ENCODE measurements around the gene RAD9A.
"Not testable (repeated sequence)": the region's sequence is repeated elsewhere in the genome, so short reads cannot be mapped to it uniquely, and the experiment has no call there.

RAD9A gene

DNA sequence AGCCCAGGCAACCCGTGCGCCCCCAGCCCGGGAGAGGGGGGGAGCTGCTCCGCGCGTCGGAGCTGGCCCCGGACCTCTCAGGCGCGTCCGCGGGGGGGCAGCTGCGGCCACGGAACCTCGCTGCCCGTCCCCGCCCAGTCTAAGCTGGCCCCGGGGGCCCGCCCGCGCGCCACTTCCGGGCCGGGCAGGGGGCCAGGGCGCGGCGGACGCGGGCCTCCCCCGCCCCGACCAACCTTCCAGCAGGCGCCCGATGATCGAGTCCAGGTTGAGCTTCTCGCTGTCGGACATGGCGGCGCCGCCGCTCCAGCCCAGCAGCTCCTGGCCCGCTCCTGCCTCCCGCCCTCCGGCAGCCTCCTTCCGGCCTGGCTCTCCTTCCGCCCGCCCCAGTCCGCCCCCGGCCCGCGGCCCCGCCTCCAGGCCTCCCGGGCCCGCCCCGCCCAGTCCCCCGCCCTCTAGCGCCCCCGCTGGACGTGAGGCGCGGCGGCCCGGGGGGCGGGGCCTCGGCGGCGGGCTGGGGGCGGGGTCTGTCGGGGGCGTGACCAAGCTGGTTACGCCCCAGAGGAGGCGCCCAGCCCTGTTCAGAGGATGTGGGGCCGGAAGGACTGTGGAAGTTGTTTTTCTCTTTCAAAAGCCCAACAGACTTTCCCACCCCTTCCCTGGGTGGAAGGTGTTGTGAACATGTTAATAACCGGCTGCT is 9.9 kb downstream of the RAD9A start, which contains the start of gene PPP1CA (continued):
- TF ChIP-seq, protein P1, sequence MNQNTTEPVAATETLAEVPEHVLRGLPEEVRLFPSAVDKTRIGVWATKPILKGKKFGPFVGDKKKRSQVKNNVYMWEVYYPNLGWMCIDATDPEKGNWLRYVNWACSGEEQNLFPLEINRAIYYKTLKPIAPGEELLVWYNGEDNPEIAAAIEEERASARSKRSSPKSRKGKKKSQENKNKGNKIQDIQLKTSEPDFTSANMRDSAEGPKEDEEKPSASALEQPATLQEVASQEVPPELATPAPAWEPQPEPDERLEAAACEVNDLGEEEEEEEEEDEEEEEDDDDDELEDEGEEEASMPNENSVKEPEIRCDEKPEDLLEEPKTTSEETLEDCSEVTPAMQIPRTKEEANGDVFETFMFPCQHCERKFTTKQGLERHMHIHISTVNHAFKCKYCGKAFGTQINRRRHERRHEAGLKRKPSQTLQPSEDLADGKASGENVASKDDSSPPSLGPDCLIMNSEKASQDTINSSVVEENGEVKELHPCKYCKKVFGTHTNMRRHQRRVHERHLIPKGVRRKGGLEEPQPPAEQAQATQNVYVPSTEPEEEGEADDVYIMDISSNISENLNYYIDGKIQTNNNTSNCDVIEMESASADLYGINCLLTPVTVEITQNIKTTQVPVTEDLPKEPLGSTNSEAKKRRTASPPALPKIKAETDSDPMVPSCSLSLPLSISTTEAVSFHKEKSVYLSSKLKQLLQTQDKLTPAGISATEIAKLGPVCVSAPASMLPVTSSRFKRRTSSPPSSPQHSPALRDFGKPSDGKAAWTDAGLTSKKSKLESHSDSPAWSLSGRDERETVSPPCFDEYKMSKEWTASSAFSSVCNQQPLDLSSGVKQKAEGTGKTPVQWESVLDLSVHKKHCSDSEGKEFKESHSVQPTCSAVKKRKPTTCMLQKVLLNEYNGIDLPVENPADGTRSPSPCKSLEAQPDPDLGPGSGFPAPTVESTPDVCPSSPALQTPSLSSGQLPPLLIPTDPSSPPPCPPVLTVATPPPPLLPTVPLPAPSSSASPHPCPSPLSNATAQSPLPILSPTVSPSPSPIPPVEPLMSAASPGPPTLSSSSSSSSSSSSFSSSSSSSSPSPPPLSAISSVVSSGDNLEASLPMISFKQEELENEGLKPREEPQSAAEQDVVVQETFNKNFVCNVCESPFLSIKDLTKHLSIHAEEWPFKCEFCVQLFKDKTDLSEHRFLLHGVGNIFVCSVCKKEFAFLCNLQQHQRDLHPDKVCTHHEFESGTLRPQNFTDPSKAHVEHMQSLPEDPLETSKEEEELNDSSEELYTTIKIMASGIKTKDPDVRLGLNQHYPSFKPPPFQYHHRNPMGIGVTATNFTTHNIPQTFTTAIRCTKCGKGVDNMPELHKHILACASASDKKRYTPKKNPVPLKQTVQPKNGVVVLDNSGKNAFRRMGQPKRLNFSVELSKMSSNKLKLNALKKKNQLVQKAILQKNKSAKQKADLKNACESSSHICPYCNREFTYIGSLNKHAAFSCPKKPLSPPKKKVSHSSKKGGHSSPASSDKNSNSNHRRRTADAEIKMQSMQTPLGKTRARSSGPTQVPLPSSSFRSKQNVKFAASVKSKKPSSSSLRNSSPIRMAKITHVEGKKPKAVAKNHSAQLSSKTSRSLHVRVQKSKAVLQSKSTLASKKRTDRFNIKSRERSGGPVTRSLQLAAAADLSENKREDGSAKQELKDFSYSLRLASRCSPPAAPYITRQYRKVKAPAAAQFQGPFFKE (tag by site-specific recombination; IDR thresholded peaks at IDR 0.05; ENCODE audit: borderline replicate concordance): no peak
- TF ChIP-seq ZBTB20 (tag by site-specific recombination; IDR thresholded peaks at IDR 0.05) (0 out of 2 replicates have a peak, but pooled peaks have one; percentile 4), YY1 (tag by site-specific recombination; IDR thresholded peaks at IDR 0.05) (peak; percentile 23; the same call in 1 of the 2 replicates), ZNF23 (tag by site-specific recombination; IDR thresholded peaks at IDR 0.05; ENCODE audit: borderline replicate concordance) (no peak), SP3 (tag by site-specific recombination; IDR thresholded peaks at IDR 0.05) (peak; percentile 37; the same call in 1 of the 2 replicates), ZNF660 (tag by site-specific recombination; IDR thresholded peaks at IDR 0.05) (no peak)
- TF ChIP-seq, protein P2, sequence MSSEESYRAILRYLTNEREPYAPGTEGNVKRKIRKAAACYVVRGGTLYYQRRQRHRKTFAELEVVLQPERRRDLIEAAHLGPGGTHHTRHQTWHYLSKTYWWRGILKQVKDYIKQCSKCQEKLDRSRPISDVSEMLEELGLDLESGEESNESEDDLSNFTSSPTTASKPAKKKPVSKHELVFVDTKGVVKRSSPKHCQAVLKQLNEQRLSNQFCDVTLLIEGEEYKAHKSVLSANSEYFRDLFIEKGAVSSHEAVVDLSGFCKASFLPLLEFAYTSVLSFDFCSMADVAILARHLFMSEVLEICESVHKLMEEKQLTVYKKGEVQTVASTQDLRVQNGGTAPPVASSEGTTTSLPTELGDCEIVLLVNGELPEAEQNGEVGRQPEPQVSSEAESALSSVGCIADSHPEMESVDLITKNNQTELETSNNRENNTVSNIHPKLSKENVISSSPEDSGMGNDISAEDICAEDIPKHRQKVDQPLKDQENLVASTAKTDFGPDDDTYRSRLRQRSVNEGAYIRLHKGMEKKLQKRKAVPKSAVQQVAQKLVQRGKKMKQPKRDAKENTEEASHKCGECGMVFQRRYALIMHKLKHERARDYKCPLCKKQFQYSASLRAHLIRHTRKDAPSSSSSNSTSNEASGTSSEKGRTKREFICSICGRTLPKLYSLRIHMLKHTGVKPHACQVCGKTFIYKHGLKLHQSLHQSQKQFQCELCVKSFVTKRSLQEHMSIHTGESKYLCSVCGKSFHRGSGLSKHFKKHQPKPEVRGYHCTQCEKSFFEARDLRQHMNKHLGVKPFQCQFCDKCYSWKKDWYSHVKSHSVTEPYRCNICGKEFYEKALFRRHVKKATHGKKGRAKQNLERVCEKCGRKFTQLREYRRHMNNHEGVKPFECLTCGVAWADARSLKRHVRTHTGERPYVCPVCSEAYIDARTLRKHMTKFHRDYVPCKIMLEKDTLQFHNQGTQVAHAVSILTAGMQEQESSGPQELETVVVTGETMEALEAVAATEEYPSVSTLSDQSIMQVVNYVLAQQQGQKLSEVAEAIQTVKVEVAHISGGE (tag by site-specific recombination; conservative IDR thresholded peaks at IDR 0.05; ENCODE audit: low read depth): 0 out of 2 replicates have a peak, but pooled peaks have one; percentile 22
- TF ChIP-seq, protein P3, sequence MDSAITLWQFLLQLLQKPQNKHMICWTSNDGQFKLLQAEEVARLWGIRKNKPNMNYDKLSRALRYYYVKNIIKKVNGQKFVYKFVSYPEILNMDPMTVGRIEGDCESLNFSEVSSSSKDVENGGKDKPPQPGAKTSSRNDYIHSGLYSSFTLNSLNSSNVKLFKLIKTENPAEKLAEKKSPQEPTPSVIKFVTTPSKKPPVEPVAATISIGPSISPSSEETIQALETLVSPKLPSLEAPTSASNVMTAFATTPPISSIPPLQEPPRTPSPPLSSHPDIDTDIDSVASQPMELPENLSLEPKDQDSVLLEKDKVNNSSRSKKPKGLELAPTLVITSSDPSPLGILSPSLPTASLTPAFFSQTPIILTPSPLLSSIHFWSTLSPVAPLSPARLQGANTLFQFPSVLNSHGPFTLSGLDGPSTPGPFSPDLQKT (IDR thresholded peaks at IDR 0.05; ENCODE audit: borderline replicate concordance, low read depth, low read length): peak; percentile 29; the same call in 1 of the 2 replicates
- TF ChIP-seq, protein P4, sequence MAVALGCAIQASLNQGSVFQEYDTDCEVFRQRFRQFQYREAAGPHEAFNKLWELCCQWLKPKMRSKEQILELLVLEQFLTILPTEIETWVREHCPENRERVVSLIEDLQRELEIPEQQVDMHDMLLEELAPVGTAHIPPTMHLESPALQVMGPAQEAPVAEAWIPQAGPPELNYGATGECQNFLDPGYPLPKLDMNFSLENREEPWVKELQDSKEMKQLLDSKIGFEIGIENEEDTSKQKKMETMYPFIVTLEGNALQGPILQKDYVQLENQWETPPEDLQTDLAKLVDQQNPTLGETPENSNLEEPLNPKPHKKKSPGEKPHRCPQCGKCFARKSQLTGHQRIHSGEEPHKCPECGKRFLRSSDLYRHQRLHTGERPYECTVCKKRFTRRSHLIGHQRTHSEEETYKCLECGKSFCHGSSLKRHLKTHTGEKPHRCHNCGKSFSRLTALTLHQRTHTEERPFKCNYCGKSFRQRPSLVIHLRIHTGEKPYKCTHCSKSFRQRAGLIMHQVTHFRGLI (tag by site-specific recombination; IDR thresholded peaks at IDR 0.05): peak; percentile 94

DNA sequence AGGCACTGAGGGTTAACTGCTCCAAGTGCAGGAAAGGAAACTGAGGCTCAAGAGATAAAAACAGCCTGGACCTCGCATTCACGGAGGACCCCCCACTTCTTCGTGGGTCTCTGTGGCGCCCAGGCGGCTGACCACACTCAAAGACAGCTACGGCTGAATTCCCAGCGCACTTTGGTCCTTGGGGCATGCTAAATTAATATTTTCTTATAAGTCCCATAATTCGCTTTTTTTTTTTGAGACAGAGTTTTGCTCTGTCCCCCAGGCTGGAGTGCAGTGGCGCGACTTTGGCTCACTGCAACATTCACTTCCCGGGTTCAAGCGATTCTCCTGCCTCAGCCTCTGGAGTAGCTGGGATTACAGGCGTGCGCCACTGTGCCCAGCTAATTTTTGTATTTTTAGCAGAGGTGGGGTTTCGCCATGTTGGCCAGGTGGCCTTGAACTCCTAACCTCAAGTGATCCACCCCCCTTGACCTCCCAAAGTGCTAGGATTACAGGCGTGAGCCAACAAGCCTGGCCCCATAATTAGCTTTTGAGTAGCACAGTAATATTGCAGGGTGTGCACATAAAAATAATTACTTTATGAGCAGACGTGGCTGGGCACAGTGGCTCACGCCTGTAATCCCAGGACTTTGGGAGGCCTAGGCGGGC is 10.5 kb downstream of the RAD9A start:
- POLR2A ChIA-PET: interaction anchor here (0.7 to 3.3 kb wide), 21 partner anchors 9 to 227 kb away, joined by 3 to 53 read pairs (median 7); partner anchors contain the start of genes GPR152, GSTP1, NUDT8 and PITPNM1
- H3K4me1 ChIP-seq (ENCODE audit: control insufficient read depth, insufficient read depth, low read length); H3K27ac ChIP-seq (ENCODE audit: extremely low read depth, low read depth, low read length); H3K9me3 ChIP-seq (ENCODE audit: control insufficient read depth, insufficient read depth, low read depth, low read length): not testable (repeated sequence)
- CTCF ChIA-PET: interaction anchor here (0.5 to 2.8 kb wide), 21 partner anchors 10 to 475 kb away, joined by 3 to 20 read pairs (median 6); partner anchors contain the start of genes PITPNM1, RAD9A and TMEM134
- peak overlapping the region; percentile 14 for H3K4me3 ChIP-seq (ENCODE audit: low read depth, low read length)
- TF ChIP-seq, protein P4 (tag by site-specific recombination; IDR thresholded peaks at IDR 0.05): 0 out of 2 replicates have a peak, but pooled peaks have one; percentile 10
- TF ChIP-seq ZBTB48 (tag by site-specific recombination; IDR thresholded peaks at IDR 0.05): peak; percentile 11; the same call in 1 of the 2 replicates
- 0 out of 2 replicates have a peak, but pooled peaks have one; percentile 19 for TF ChIP-seq ZNF335 (tag by site-specific recombination; conservative IDR thresholded peaks at IDR 0.05)
- TF ChIP-seq, protein P5, sequence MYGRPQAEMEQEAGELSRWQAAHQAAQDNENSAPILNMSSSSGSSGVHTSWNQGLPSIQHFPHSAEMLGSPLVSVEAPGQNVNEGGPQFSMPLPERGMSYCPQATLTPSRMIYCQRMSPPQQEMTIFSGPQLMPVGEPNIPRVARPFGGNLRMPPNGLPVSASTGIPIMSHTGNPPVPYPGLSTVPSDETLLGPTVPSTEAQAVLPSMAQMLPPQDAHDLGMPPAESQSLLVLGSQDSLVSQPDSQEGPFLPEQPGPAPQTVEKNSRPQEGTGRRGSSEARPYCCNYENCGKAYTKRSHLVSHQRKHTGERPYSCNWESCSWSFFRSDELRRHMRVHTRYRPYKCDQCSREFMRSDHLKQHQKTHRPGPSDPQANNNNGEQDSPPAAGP (tag by site-specific recombination; IDR thresholded peaks at IDR 0.05): peak; percentile 63; the same call in 1 of the 2 replicates
- 0 out of 2 replicates have a peak, but pooled peaks have one; percentile 26 for TF ChIP-seq GLIS2 (tag by site-specific recombination; IDR thresholded peaks at IDR 0.05)
- peak; percentile 15; the same call in 1 of the 2 replicates for TF ChIP-seq ZBTB8A (tag by site-specific recombination; IDR thresholded peaks at IDR 0.05)
- peak; percentile 81 for TF ChIP-seq ZNF394 (tag by site-specific recombination; IDR thresholded peaks at IDR 0.05; ENCODE audit: borderline replicate concordance)
- TF ChIP-seq OSR2 (tag by site-specific recombination; IDR thresholded peaks at IDR 0.05): peak; percentile 61
- peak; percentile 85 for TF ChIP-seq SP7 (tag by site-specific recombination; IDR thresholded peaks at IDR 0.05)
- peaks cover 0 to 33% of the 10 kb centered on the region in 2 experiments; a peak in 1 of 3 replicates for H3K36me3 ChIP-seq (ENCODE audit: control insufficient read depth in 2 of 2, insufficient read depth in 1 of 2, low read length in 2 of 2)

Data from HEK293 (cell line).